H9 (cell line): ENCODE measurements around the gene LFNG. TPM values are rescaled to one million over a fixed set of nuclear protein-coding genes. Genes with fewer than 3 reads are reported as not detected.

Experiments used
- DNase-seq: peaks from one replicate; pipeline ENCODE4 v3.0.0-alpha.2; 2017
- H2AFZ ChIP-seq: one replicate; pipeline ENCODE4 v1.6.1; 2013; ENCODE audit warnings: mild to moderate bottlenecking, low read length, control low read depth, moderate library complexity
- H2AK5ac ChIP-seq: 2 replicates; pipeline ENCODE4 v1.6.1; 2013; ENCODE audit warnings: low read length, control low read depth, mixed read lengths; ENCODE audit not compliant: insufficient read length
- H2BK120ac ChIP-seq: one replicate; pipeline ENCODE4 v1.6.1; 2013; ENCODE audit warnings: low read depth, mild to moderate bottlenecking, low read length, control low read depth, inconsistent platforms; ENCODE audit not compliant: poor library complexity, severe bottlenecking
- H2BK12ac ChIP-seq: 2 replicates; pipeline ENCODE4 v1.6.1; 2013; ENCODE audit warnings: low read length, control low read depth, mixed read lengths, low read depth; ENCODE audit not compliant: insufficient read length
- H2BK15ac ChIP-seq: 2 replicates; pipeline ENCODE4 v1.6.1; 2013; ENCODE audit warnings: low read depth, low read length, control low read depth
- H2BK20ac ChIP-seq: one replicate; pipeline ENCODE4 v1.6.1; 2013; ENCODE audit warnings: low read depth, mild to moderate bottlenecking, low read length, control low read depth, inconsistent platforms; ENCODE audit not compliant: poor library complexity, severe bottlenecking
- H2BK5ac ChIP-seq: 2 replicates; pipeline ENCODE4 v1.6.1; 2013; ENCODE audit warnings: low read length, control low read depth, mixed read lengths; ENCODE audit not compliant: insufficient read length
- H3K14ac ChIP-seq: 2 replicates; pipeline ENCODE4 v1.6.1; 2013; ENCODE audit warnings: low read length, control low read depth; ENCODE audit not compliant: insufficient read depth
- H3K18ac ChIP-seq: 2 replicates; pipeline ENCODE4 v1.6.1; 2013; ENCODE audit warnings: low read depth, mild to moderate bottlenecking, mixed read lengths, low read length, control low read depth; ENCODE audit not compliant: insufficient read length
- H3K23ac ChIP-seq: 2 replicates; pipeline ENCODE4 v1.6.1; 2013; ENCODE audit warnings: low read length, control low read depth, mixed read lengths, low read depth; ENCODE audit not compliant: insufficient read length
- H3K23me2 ChIP-seq: 2 replicates; pipeline ENCODE4 v1.6.1; 2013; ENCODE audit warnings: low read depth, mild to moderate bottlenecking, mixed read lengths, low read length, control low read depth; ENCODE audit not compliant: insufficient read length, poor library complexity, severe bottlenecking
- H3K27ac ChIP-seq: 2 replicates; pipeline ENCODE4 v1.5.1; 2013; ENCODE audit warnings: low read length, control low read depth, mixed read lengths, low read depth; ENCODE audit not compliant: insufficient read length
- H3K27me3 ChIP-seq: 2 replicates; pipeline ENCODE4 v1.6.1; 2013; ENCODE audit warnings: low read length, control low read depth, inconsistent platforms; ENCODE audit not compliant: insufficient read depth
- H3K4ac ChIP-seq: 2 replicates; pipeline ENCODE4 v1.6.1; 2013; ENCODE audit warnings: low read depth, mild to moderate bottlenecking, control low read depth, inconsistent platforms, low read length, moderate library complexity
- H3K4me1 ChIP-seq: 2 replicates; pipeline ENCODE4 v1.6.1; 2013; ENCODE audit warnings: low read length, control low read depth, inconsistent platforms; ENCODE audit not compliant: insufficient read depth
- H3K4me2 ChIP-seq: 2 replicates; pipeline ENCODE4 v1.6.1; 2013; ENCODE audit warnings: low read length, control low read depth, mixed read lengths; ENCODE audit not compliant: insufficient read length, insufficient read depth
- H3K56ac ChIP-seq: 2 replicates; pipeline ENCODE4 v1.6.1; 2013; ENCODE audit warnings: low read depth, mild to moderate bottlenecking, mixed read lengths, low read length, control low read depth; ENCODE audit not compliant: insufficient read length
- H3K79me1 ChIP-seq: 2 replicates; pipeline ENCODE4 v1.6.1; 2013; ENCODE audit warnings: low read depth, mild to moderate bottlenecking, moderate library complexity, low read length, control low read depth, inconsistent platforms; ENCODE audit not compliant: insufficient read depth, poor library complexity, severe bottlenecking
- H3K79me2 ChIP-seq: 2 replicates; pipeline ENCODE4 v1.6.1; 2013; ENCODE audit warnings: low read length, control low read depth, inconsistent platforms; ENCODE audit not compliant: insufficient read depth
- H3K9ac ChIP-seq: 2 replicates; pipeline ENCODE4 v1.6.1; 2013; ENCODE audit warnings: low read length, control low read depth, mixed read lengths; ENCODE audit not compliant: insufficient read length; ENCODE audit errors: extremely low read depth
- H3K9me3 ChIP-seq: one replicate; pipeline ENCODE4 v1.6.1; 2013; ENCODE audit warnings: low read depth, low read length, inconsistent platforms; ENCODE audit not compliant: control insufficient read depth
- H3T11ph ChIP-seq: one replicate; pipeline ENCODE4 v1.6.1; 2013; ENCODE audit warnings: mild to moderate bottlenecking, low read length, control low read depth, inconsistent platforms
- H4K20me1 ChIP-seq: one replicate; pipeline ENCODE4 v1.6.1; 2013; ENCODE audit not compliant: control insufficient read depth, insufficient read length, insufficient read depth
- H4K5ac ChIP-seq: 2 replicates; pipeline ENCODE4 v1.6.1; 2013; ENCODE audit warnings: low read depth, mild to moderate bottlenecking, mixed read lengths, low read length, control low read depth; ENCODE audit not compliant: insufficient read length
- H4K8ac ChIP-seq: replicated peaks from 2 replicates; pipeline ENCODE4 v1.6.1; 2013; ENCODE audit warnings: low read length, control low read depth, mixed read lengths, low read depth; ENCODE audit not compliant: insufficient read length
- H4K91ac ChIP-seq: 2 replicates; pipeline ENCODE4 v1.6.1; 2013; ENCODE audit warnings: low read depth, mild to moderate bottlenecking, moderate library complexity, mixed read lengths, low read length, control low read depth; ENCODE audit not compliant: insufficient read length
- H3K27ac Mint-ChIP-seq, 3 experiments: 2 replicates in 2 of 3; 3 replicates in 1 of 3; pipeline ENCODE4 v1.8.0; 2020 to 2021; ENCODE audit warnings: mixed read lengths in 3 of 3, mild to moderate bottlenecking in 1 of 3, moderate library complexity in 1 of 3
- H3K27me3 Mint-ChIP-seq: 2 replicates; pipeline ENCODE4 v1.8.0; 2021; ENCODE audit warnings: low read depth, mild to moderate bottlenecking, moderate library complexity, mixed read lengths
- H3K36me3 Mint-ChIP-seq, 3 experiments: 2 replicates in 2 of 3; 3 replicates in 1 of 3; pipeline ENCODE4 v1.8.0; 2020 to 2021; ENCODE audit warnings: low read depth in 3 of 3, mixed read lengths in 3 of 3; ENCODE audit not compliant: insufficient read depth in 1 of 3
- H3K4me1 Mint-ChIP-seq, 2 experiments: 2 replicates each; pipeline ENCODE4 v1.8.0; 2020; ENCODE audit warnings: mixed read lengths in 2 of 2
- H3K4me3 Mint-ChIP-seq, 2 experiments: 2 replicates in 1 of 2; 3 replicates in 1 of 2; pipeline ENCODE4 v1.8.0; 2020 to 2021; ENCODE audit warnings: mild to moderate bottlenecking in 2 of 2, mixed read lengths in 2 of 2, moderate library complexity in 1 of 2
- H3K9me3 Mint-ChIP-seq, 2 experiments: 2 replicates in 1 of 2; 3 replicates in 1 of 2; pipeline ENCODE4 v1.8.0; 2020; ENCODE audit warnings: mild to moderate bottlenecking in 2 of 2, mixed read lengths in 2 of 2, moderate library complexity in 1 of 2
- CTCF ChIP-seq: fragments of 200-600 bp; sonication (generic); conservative IDR thresholded peaks from 3 replicates; pipeline ENCODE4 v1.8.0; 2021; ENCODE audit warnings: antibody characterized with exemption, mild to moderate bottlenecking
- WGBS: extraction: QIAGEN DNeasy Blood & Tissue Kit; methylation state at CpG from one replicate; pipeline ENCODE4 v1.1.7; 2013; ENCODE audit warnings: missing lambda C conversion rate, low lambda C conversion rate, mixed read lengths; ENCODE audit not compliant: insufficient read length; ENCODE audit errors: extremely low coverage; 5-methylcytosine and 5-hydroxymethylcytosine counted together
- total RNA-seq: library from RNA; stranded (reverse); gene quantifications from 2 replicates; pipeline ENCODE4 v1.2.1, GENCODE V29; 2021

LFNG gene
- total RNA-seq, 1 experiment from 2014 or later: 52.9 TPM

GRCh38 chr7:2501947-2502646, 17.5 kb upstream of the LFNG start:
- H3K9me3 Mint-ChIP-seq: no peaks in the 10 kb centered on the region
- Histone ChIP-seq H3K27me3 (no peaks in the 10 kb centered on the region), H2BK20ac (no peak overlapping the region)

More at GRCh38 chr7:2501947-2502646, 17.5 kb upstream of the LFNG start:
- TF ChIP-seq CTCF: no peak
- H3K4me1 ChIP-seq: no peaks in the 10 kb centered on the region; the same call in 1 of the 2 replicates
- H2AFZ ChIP-seq: no peak overlapping the region
- H3K4me2 ChIP-seq: no peak overlapping the region
- H3K27ac ChIP-seq: no peak overlapping the region
- Mint-ChIP-seq H3K27ac (peak overlapping the region in 1 of 3 experiments; percentile 22; a peak in 1 of 7 replicates), H3K36me3 (no peaks in the 10 kb centered on the region), H3K4me3 (no peak overlapping the region), H3K4me1 (peaks cover 33 to 49% of the 10 kb centered on the region in 2 experiments), H3K27me3 (no peaks in the 10 kb centered on the region; the same call in 1 of the 2 replicates)
- no peak overlapping the region for H4K5ac ChIP-seq
- no peak overlapping the region for H2AK5ac ChIP-seq
- no peak overlapping the region for H2BK15ac ChIP-seq
- H3K4ac ChIP-seq: no peak overlapping the region
- no peaks in the 10 kb centered on the region for H3K9me3 ChIP-seq
- no peaks in the 10 kb centered on the region for H3K79me2 ChIP-seq
- no peaks in the 10 kb centered on the region for H3K23me2 ChIP-seq
- no peak overlapping the region for H3K9ac ChIP-seq
- WGBS: no CpG with 5 or more reads among the region's 9 CpGs
- H3K56ac ChIP-seq: no peak overlapping the region
- H4K91ac ChIP-seq: no peak overlapping the region
- H4K20me1 ChIP-seq: no peaks in the 10 kb centered on the region
- no peak overlapping the region for H2BK120ac ChIP-seq
- H3K79me1 ChIP-seq: no peaks in the 10 kb centered on the region
- H3K14ac ChIP-seq: no peak overlapping the region
- no peak overlapping the region for H2BK5ac ChIP-seq
- H4K8ac ChIP-seq: no peak overlapping the region
- H3K23ac ChIP-seq: no peak overlapping the region
- DNase-seq: no peak
- no peak overlapping the region for H3T11ph ChIP-seq
- no peak overlapping the region for H3K18ac ChIP-seq
- no peak overlapping the region for H2BK12ac ChIP-seq
